ENCODE results near the gene HPCAL1. TPM values are rescaled to one million over a fixed set of nuclear protein-coding genes. Genes with fewer than 3 reads are reported as not detected.

HPCAL1 gene
- total RNA-seq, 1 experiment from 2014 or later, result 312 TPM

- no peak overlapping the region for H2AFZ ChIP-seq (ENCODE audit: low read length)
These were observed 51.2 kb downstream of the HPCAL1 start for GRCh38 chr2:10353931-10354330.

GRCh38 chr2:10354399-10354798 lies 51.7 kb downstream of the HPCAL1 start:
- Histone ChIP-seq H3K4me3 (ENCODE audit: low read length) (no peak overlapping the region), H3K4me1 (ENCODE audit: insufficient read depth, low read length) (peaks cover 5% of the 10 kb centered on the region; the same call in 1 of the 2 replicates), H3K79me2 (ENCODE audit: low read length) (peaks cover 97% of the 10 kb centered on the region), H2AFZ (ENCODE audit: low read length) (no peak overlapping the region), H4K20me1 (ENCODE audit: low read length) (peaks cover 35% of the 10 kb centered on the region), H3K9me2 (replicated peaks; ENCODE audit: low read length) (no peaks in the 10 kb centered on the region), H3F3A (ENCODE audit: low read length, unreplicated experiment) (no peaks in the 10 kb centered on the region), H3K27me3 (ENCODE audit: low read length) (no peaks in the 10 kb centered on the region), H3K4me2 (ENCODE audit: low read length) (no peak overlapping the region), H3K9me3 (ENCODE audit: low read length) (no peaks in the 10 kb centered on the region), H3K9ac (ENCODE audit: low read length) (no peak overlapping the region), H3K27ac (ENCODE audit: low read length) (no peak overlapping the region), H3K36me3 (ENCODE audit: low read depth, low read length) (peaks cover 25% of the 10 kb centered on the region)
- POLR2A ChIA-PET (ENCODE audit: unreplicated experiment), result no interaction called here
- CTCF ChIA-PET, result no interaction called here
- intact Hi-C loops (cut with micrococcal nuclease), result no loop called here
- ATAC-seq (no peak), DNase-seq (no peak)
- BruUV-seq (replicated peaks), result no TSS peak
- no peak for TF ChIP-seq CTCF (conservative IDR thresholded peaks at IDR 0.05; ENCODE audit: low read depth, low read length)
- TF ChIP-seq EZH2 (IDR thresholded peaks at IDR 0.05; ENCODE audit: low read length, unreplicated experiment), result no peak
- TF ChIP-seq EZH2phosphoT487 (IDR thresholded peaks at IDR 0.05; ENCODE audit: borderline replicate concordance, low read length), result no peak

More at GRCh38 chr2:10353931-10354330, 51.2 kb downstream of the HPCAL1 start:
- Histone ChIP-seq H3K9me3 (ENCODE audit: low read length) (no peaks in the 10 kb centered on the region), H3K9ac (ENCODE audit: low read length) (no peak overlapping the region), H3K4me3 (ENCODE audit: low read length) (no peak overlapping the region), H3K4me2 (ENCODE audit: low read length) (no peak overlapping the region), H3K4me1 (ENCODE audit: insufficient read depth, low read length) (peaks cover 5% of the 10 kb centered on the region; the same call in 1 of the 2 replicates), H3F3A (ENCODE audit: low read length, unreplicated experiment) (no peaks in the 10 kb centered on the region), H3K36me3 (ENCODE audit: low read depth, low read length) (peaks cover 24% of the 10 kb centered on the region), H3K9me2 (replicated peaks; ENCODE audit: low read length) (no peaks in the 10 kb centered on the region), H4K20me1 (ENCODE audit: low read length) (peaks cover 38% of the 10 kb centered on the region), H3K27me3 (ENCODE audit: low read length) (no peaks in the 10 kb centered on the region), H3K79me2 (ENCODE audit: low read length) (peaks cover 96% of the 10 kb centered on the region), H3K27ac (ENCODE audit: low read length) (no peak overlapping the region)
- ATAC-seq, result no peak
- intact Hi-C loops (cut with micrococcal nuclease), result no loop called here
- TF ChIP-seq EZH2phosphoT487 (IDR thresholded peaks at IDR 0.05; ENCODE audit: borderline replicate concordance, low read length), result no peak
- no peak for TF ChIP-seq CTCF (conservative IDR thresholded peaks at IDR 0.05; ENCODE audit: low read depth, low read length)
- TF ChIP-seq EZH2 (IDR thresholded peaks at IDR 0.05; ENCODE audit: low read length, unreplicated experiment), result no peak
- POLR2A ChIA-PET (ENCODE audit: unreplicated experiment), result no interaction called here
- CTCF ChIA-PET, result no interaction called here
- BruUV-seq (replicated peaks), result no TSS peak
- DNase-seq, result no peak

- TF ChIP-seq CTCF (conservative IDR thresholded peaks at IDR 0.05; ENCODE audit: low read depth, low read length) (no peak), EZH2 (IDR thresholded peaks at IDR 0.05; ENCODE audit: low read length, unreplicated experiment) (no peak), EZH2phosphoT487 (IDR thresholded peaks at IDR 0.05; ENCODE audit: borderline replicate concordance, low read length) (no peak)
- peaks cover 25% of the 10 kb centered on the region for H3K36me3 ChIP-seq (ENCODE audit: low read depth, low read length)
- H3K27me3 ChIP-seq (ENCODE audit: low read length), result no peaks in the 10 kb centered on the region
- H3K4me2 ChIP-seq (ENCODE audit: low read length), result no peak overlapping the region
- H3K9ac ChIP-seq (ENCODE audit: low read length), result no peak overlapping the region
- DNase-seq (peak; percentile 11), ATAC-seq (peak; percentile 25)
- ChIA-PET CTCF (no interaction called here), POLR2A (ENCODE audit: unreplicated experiment) (no interaction called here)
- H4K20me1 ChIP-seq (ENCODE audit: low read length), result peaks cover 35% of the 10 kb centered on the region
- no peaks in the 10 kb centered on the region for H3F3A ChIP-seq (ENCODE audit: low read length, unreplicated experiment)
- H3K4me1 ChIP-seq (ENCODE audit: insufficient read depth, low read length), result peaks cover 5% of the 10 kb centered on the region; the same call in 1 of the 2 replicates
- H3K9me3 ChIP-seq (ENCODE audit: low read length), result no peaks in the 10 kb centered on the region
- H3K4me3 ChIP-seq (ENCODE audit: low read length), result no peak overlapping the region
- H2AFZ ChIP-seq (ENCODE audit: low read length), result no peak overlapping the region
- no TSS peak for BruUV-seq (replicated peaks)
- H3K9me2 ChIP-seq (replicated peaks; ENCODE audit: low read length), result no peaks in the 10 kb centered on the region
- H3K79me2 ChIP-seq (ENCODE audit: low read length), result peaks cover 98% of the 10 kb centered on the region
- intact Hi-C loops (cut with micrococcal nuclease), result no loop called here
- no peak overlapping the region for H3K27ac ChIP-seq (ENCODE audit: low read length)
These were observed 53.1 kb downstream of the HPCAL1 start for GRCh38 chr2:10355471-10356438.
